ENCODE measurements around the gene SPINK1. TPM values are rescaled to one million over a fixed set of nuclear protein-coding genes. Genes with fewer than 3 reads are reported as not detected.

SPINK1 gene
- total and polyA plus RNA-seq, 2 of the 4 experiments (the other 2 are of a cell fraction): not detected

- H3K23ac ChIP-seq (ENCODE audit: low read depth, low read length): no peak overlapping the region
- H2AFZ ChIP-seq (replicated peaks; ENCODE audit: low read length, poor library complexity): no peak overlapping the region
- H3K79me1 ChIP-seq (ENCODE audit: low read depth in 1 of 2, low read length in 2 of 2): no peaks in the 10 kb centered on the region
- no peak overlapping the region for H4K5ac ChIP-seq (ENCODE audit: low read depth, low read length)
- no peak overlapping the region for H2AK5ac ChIP-seq (ENCODE audit: low read depth, low read length)
- no peak overlapping the region for H3K4ac ChIP-seq (ENCODE audit: low read depth, low read length)
- no peaks in the 10 kb centered on the region for H3K27me3 ChIP-seq (ENCODE audit: control insufficient read depth, insufficient read depth, low read length)
- H2BK120ac ChIP-seq (ENCODE audit: low read depth, low read length): no peak overlapping the region
- H3K14ac ChIP-seq (replicated peaks; ENCODE audit: low read depth, low read length): no peak overlapping the region
- no peak overlapping the region for H3K4me3 ChIP-seq (ENCODE audit: insufficient read depth, low read depth, low read length)
- no peak overlapping the region for H3K4me2 ChIP-seq (ENCODE audit: low read depth, low read length)
- no peak overlapping the region for H3K56ac ChIP-seq (ENCODE audit: extremely low read depth, insufficient read depth, low read length)
- CTCF ChIA-PET: no interaction called here
- H2BK20ac ChIP-seq (ENCODE audit: low read depth, low read length): no peak overlapping the region
- no peak overlapping the region for H2BK5ac ChIP-seq (ENCODE audit: low read depth, low read length, poor library complexity, severe bottlenecking)
- no peaks in the 10 kb centered on the region for H3K9me1 ChIP-seq (ENCODE audit: insufficient read depth, low read length)
- no peak for TF ChIP-seq BHLHE40 (IDR thresholded peaks at IDR 0.05; ENCODE audit: low read depth, low read length)
- TF ChIP-seq CHD1 (IDR thresholded peaks at IDR 0.05; ENCODE audit: low read depth, low read length): no peak
- no peak for TF ChIP-seq RAD21 (IDR thresholded peaks at IDR 0.05; ENCODE audit: low read length)
- TF ChIP-seq ELK1 (IDR thresholded peaks at IDR 0.05; ENCODE audit: borderline replicate concordance, low read depth, low read length): no peak
- TF ChIP-seq RCOR1 (IDR thresholded peaks at IDR 0.05; ENCODE audit: insufficient replicate concordance, low read length): no peak
- TF ChIP-seq, protein P1, sequence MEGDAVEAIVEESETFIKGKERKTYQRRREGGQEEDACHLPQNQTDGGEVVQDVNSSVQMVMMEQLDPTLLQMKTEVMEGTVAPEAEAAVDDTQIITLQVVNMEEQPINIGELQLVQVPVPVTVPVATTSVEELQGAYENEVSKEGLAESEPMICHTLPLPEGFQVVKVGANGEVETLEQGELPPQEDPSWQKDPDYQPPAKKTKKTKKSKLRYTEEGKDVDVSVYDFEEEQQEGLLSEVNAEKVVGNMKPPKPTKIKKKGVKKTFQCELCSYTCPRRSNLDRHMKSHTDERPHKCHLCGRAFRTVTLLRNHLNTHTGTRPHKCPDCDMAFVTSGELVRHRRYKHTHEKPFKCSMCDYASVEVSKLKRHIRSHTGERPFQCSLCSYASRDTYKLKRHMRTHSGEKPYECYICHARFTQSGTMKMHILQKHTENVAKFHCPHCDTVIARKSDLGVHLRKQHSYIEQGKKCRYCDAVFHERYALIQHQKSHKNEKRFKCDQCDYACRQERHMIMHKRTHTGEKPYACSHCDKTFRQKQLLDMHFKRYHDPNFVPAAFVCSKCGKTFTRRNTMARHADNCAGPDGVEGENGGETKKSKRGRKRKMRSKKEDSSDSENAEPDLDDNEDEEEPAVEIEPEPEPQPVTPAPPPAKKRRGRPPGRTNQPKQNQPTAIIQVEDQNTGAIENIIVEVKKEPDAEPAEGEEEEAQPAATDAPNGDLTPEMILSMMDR (conservative IDR thresholded peaks at IDR 0.05; ENCODE audit: low read depth, low read length): no peak
- TF ChIP-seq, protein P2, sequence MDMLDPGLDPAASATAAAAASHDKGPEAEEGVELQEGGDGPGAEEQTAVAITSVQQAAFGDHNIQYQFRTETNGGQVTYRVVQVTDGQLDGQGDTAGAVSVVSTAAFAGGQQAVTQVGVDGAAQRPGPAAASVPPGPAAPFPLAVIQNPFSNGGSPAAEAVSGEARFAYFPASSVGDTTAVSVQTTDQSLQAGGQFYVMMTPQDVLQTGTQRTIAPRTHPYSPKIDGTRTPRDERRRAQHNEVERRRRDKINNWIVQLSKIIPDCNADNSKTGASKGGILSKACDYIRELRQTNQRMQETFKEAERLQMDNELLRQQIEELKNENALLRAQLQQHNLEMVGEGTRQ (IDR thresholded peaks at IDR 0.05; ENCODE audit: low read depth, low read length): no peak
- TF ChIP-seq FOS (IDR thresholded peaks at IDR 0.05; ENCODE audit: low read depth, low read length): no peak
- no peak for TF ChIP-seq POLR2A (IDR thresholded peaks at IDR 0.05; ENCODE audit: low read depth, low read length)
- no peak for TF ChIP-seq MAFK (IDR thresholded peaks at IDR 0.05; ENCODE audit: low read depth, low read length)
- TF ChIP-seq CEBPB (IDR thresholded peaks at IDR 0.05; ENCODE audit: low read depth, low read length): no peak
- TF ChIP-seq MAZ (IDR thresholded peaks at IDR 0.05; ENCODE audit: borderline replicate concordance, low read depth, low read length): no peak
- TF ChIP-seq SMC3 (IDR thresholded peaks at IDR 0.05; ENCODE audit: low read depth, low read length): no peak
- no peak overlapping the region for H2AK9ac ChIP-seq (replicated peaks; ENCODE audit: low read depth, low read length, poor library complexity)
- no peak overlapping the region for H3K9ac ChIP-seq (ENCODE audit: low read depth, low read length)
- no peaks in the 10 kb centered on the region for H4K20me1 ChIP-seq (ENCODE audit: insufficient read depth, low read length)
- no peak overlapping the region for H3K18ac ChIP-seq (ENCODE audit: low read depth, low read length)
- no peak overlapping the region for H3K27ac ChIP-seq (ENCODE audit: insufficient read depth, low read length)
- H3K9me3 ChIP-seq (ENCODE audit: control insufficient read depth, insufficient read depth, low read length): no peaks in the 10 kb centered on the region
- H4K91ac ChIP-seq (ENCODE audit: insufficient read depth, low read depth, low read length): no peak overlapping the region
- BruUV-seq (replicated peaks): no TSS peak
- H4K8ac ChIP-seq (ENCODE audit: low read depth in 2 of 2, low read length in 2 of 2): no peak overlapping the region
- DNase-seq (no peak), ATAC-seq (ENCODE audit: low read depth) (no peak)
- intact Hi-C loops (cut with micrococcal nuclease) (no loop called here), in situ Hi-C loops (cut with MboI; ENCODE audit: low sequenced_read_pairs) (no loop called here), dilution Hi-C loops (cut with HindIII; ENCODE audit: low sequenced_read_pairs, unreplicated experiment) (no loop called here)
- no CpG with 5 or more reads among the region's 2 CpGs for WGBS, 2 experiments (ENCODE audit: extremely low coverage in 2 of 2, insufficient read length in 1 of 2)
- POLR2A ChIA-PET (ENCODE audit: unreplicated experiment): no interaction called here
- H3K36me3 ChIP-seq (ENCODE audit: control insufficient read depth, insufficient read depth, low read length): no peaks in the 10 kb centered on the region
- H3K4me1 ChIP-seq (ENCODE audit: control insufficient read depth, insufficient read depth, low read length): no peaks in the 10 kb centered on the region
- no peak overlapping the region for H2BK15ac ChIP-seq (ENCODE audit: low read depth, low read length)
Observed at GRCh38 chr5:147835386-147835798, 3.9 kb upstream of the SPINK1 start.
